GM18951 (cell line): ENCODE measurements around the gene ARHGDIB.

Experiments used
- POLR2A ChIP-seq: IDR thresholded peaks from 4 replicates; pipeline ENCODE4 v1.6.1; 2011; ENCODE audit warnings: mild to moderate bottlenecking; ENCODE audit not compliant: insufficient read length, insufficient read depth; ENCODE audit errors: extremely low read depth
- in situ Hi-C: fragments of 300-500 bp; cut with MboI; formaldehyde crosslinking; loops from one replicate; pipeline ENCODE4 v1.12.0; 2022; ENCODE audit warnings: low sequenced_read_pairs, mixed read lengths, inconsistent platforms; ENCODE audit not compliant: unreplicated experiment

The ARHGDIB gene

GRCh38 chr12:14958361-14959125 lies 2.9 kb downstream of the ARHGDIB start:
- TF ChIP-seq POLR2A, result no peak
- in situ Hi-C loops, result no loop called here

DNA sequence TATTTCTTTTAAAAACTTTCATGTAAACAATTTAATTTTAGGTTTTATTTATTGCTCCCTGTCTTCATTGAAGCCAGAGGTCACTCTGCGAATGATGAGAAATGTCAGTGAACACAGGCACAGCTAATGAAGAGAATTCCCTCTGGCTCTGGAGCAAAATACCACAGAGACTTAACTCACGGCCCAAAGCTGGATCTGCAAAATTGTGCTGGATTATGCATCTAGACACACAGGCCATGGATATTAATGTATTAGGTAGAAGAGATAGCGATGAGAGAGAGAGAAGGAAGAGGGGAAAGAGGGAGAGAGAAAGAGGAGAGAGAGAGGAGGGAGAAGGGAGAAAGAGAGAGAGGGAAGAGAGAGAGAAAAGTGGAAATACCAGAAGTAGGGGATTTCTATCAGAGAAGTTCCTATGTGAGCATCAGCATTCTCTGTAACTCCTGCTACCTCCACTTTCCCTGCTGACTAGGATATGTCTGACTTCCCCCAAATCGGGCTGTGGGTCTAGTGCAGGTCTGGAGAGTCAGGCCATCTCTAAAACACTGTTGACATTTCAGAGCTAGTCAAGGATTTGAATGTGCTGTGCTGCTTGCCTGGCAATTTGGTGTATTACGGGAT lies 3.7 kb downstream of the ARHGDIB start:
- in situ Hi-C loops, result no loop called here

DNA sequence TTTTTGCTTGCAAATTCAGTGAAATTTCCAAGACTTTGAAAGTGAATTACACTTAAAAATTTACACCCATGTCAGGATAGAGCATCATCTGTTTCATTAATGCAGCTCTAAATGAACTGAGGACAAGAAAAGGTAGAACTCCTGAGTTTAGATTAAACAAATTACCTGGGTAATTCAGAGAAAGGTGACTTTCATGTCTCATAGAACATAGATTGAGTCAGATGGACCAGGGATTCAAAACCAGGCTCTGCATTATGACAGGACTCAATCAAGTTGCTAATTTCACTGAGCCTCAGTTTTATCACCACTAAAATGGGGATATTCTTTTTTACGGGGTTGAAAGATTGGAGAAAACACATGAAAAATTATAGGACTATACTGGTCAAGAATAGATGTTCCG lies 4.5 kb downstream of the ARHGDIB start:
- in situ Hi-C loops, result no loop called here
- no peak for TF ChIP-seq POLR2A

More for the DNA sequence above, 3.7 kb downstream of the ARHGDIB start:
- no peak for TF ChIP-seq POLR2A

GRCh38 chr12:14956024-14956891 lies 5.1 kb downstream of the ARHGDIB start:
- in situ Hi-C loops, result no loop called here
- TF ChIP-seq POLR2A, result no peak

DNA sequence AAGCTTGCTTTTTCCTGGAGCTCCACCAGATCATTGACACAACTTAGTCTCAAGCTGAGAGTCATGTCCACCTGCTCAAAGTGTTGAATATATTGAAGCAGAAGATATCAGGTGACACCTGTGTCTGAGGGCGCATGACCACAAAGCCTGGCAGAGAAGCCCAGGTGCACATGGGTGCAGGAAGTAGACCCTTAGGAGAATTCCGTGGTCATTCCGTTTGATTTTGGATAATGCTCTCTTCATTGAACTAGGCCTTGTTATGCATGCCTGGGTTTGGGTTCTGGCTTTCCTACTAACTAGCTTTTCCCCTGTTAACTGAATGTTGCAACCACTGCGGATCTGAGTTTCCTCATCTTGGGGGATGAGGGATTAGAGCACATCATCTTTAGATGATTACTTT lies 7.1 kb downstream of the ARHGDIB start:
- no peak for TF ChIP-seq POLR2A
- in situ Hi-C loops, result no loop called here

DNA sequence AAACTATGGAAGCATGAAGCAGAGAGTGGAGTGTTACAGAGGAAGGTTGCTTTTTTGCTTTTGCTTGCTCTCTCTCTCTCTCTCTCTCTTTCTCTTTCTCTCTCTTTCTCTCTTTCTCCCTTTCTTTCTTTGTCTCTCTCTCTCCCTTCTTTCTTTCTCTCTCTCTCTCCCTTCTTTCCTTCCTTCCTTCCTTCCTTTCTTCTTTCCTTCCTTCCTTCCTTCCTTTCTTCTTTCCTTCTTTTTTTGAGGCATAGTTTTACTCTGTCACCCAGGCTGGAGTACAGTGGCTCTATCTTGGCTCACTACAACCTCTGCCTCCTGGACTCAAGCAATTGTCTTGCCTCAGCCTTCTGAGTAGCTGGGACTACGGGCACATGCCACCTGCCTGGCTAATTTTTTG lies 7.6 kb downstream of the ARHGDIB start:
- in situ Hi-C loops, result no loop called here
- no peak for TF ChIP-seq POLR2A

- in situ Hi-C loops, result no loop called here
- TF ChIP-seq POLR2A, result no peak
These were observed 9.0 kb downstream of the ARHGDIB start for GRCh38 chr12:14952299-14952921.

DNA sequence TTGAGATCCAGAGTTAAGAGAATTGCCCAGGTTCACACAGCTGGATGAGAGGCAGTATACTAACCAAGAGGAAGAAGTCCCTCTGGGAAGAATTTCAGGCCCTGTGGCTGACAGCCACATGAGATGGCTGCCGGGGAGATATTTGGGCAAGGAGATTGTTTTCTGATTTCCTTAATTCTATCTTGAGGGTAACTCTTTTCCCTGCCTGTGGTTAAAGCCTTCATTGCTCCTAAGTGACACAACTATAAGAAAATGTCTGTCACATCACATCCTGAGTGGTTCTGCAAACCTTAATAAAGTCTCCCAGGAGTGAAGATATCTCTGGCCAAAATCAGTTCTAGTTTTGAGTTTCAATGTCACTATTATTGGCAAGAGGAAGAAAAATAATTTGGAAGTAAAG lies 9.6 kb downstream of the ARHGDIB start:
- in situ Hi-C loops, result no loop called here

DNA sequence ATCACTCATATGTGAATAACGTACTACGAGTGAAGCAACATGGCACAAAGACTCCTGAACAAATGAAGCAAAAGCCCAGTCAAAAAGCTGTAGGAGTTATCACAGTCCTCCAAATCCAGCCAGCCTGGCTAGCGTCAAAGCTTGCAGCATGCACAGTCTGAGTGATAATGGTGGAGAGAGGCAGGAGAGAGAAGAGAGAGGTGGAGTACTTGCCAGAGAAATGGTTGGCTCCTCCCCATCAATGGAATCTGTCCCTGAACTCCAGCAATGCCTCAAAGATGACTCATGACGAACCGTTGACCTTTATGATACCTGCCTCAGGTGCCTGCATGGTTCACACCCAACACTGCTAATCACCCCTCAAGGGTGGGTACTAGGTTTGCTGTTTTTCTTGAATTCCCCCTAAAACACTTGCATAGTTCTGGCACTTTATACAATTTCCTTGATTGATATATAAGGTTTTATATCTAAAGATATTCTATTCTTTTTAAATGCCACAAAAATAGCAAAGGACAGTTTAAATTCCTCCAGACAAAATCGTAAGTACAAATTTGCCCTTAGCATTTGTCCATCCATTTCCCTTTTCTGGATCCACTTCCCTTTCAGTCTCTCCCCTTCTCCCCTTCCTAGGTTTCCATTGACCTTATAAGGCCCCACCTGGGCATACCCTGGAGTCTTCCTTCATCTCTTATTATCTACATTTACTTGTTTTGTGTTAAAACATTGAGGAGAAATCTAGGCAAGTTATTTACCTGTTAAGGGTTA lies 10.2 kb downstream of the ARHGDIB start:
- in situ Hi-C loops, result no loop called here
- TF ChIP-seq POLR2A, result no peak

More for the DNA sequence above, 9.6 kb downstream of the ARHGDIB start:
- no peak for TF ChIP-seq POLR2A

DNA sequence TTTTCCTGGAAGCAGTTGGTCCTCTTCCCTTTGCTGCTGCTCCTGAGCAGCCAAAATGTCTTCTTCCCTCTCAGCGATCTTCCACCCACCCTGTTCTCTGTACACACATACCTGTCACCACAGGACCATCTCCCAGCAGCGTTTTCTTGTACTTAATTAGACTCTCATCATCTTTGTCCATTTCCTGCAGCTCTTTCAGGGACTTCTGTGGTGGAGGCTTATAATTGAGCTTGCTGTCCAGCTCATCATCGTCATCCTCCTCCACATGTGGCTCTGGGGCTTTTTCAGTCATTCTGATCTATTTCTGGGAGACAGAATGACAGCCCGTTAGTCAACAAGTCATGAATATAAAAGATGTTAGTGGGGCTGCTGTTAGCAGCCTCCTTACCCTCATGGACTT lies 11.0 kb downstream of the ARHGDIB start:
- no peak for TF ChIP-seq POLR2A
- in situ Hi-C loops, result no loop called here

- TF ChIP-seq POLR2A, result no peak
- in situ Hi-C loops, result no loop called here
These were observed 11.8 kb downstream of the ARHGDIB start for GRCh38 chr12:14949631-14950030.

- TF ChIP-seq POLR2A, result peak; percentile 47
- in situ Hi-C loops, result no loop called here
These were observed 12.7 kb downstream of the ARHGDIB start for GRCh38 chr12:14948672-14949071.
